ENCODE measurements around the gene OR2G3.

Gene OR2G3

DNA sequence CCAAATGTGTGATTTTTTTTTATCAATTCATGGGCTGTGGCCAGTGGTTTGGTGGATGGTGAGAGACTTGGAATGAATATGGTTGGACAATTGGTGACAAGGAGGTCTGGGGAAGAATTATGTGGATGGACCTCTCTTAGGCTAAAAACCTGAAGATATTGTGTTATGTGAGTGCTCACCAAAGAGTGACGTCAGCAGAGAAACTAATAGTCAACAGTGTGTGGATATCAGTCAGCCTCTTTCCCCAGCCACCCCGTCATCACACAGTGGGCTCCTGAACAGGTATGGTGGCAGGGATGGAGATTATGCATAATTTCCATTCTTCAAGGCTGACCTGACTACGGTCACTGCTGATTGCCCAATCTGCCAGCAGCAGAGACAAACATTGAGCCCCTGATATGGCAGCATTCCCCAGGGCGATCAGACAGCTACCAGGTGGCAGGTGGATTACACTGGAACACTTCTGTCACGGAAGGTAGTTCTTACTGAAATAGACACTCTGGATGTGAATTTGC lies 26.4 kb upstream of the OR2G3 start:
- TF ChIP-seq CTCF (IDR thresholded peaks at IDR 0.05; ENCODE audit: low read depth, low read length) = no peak

DNA sequence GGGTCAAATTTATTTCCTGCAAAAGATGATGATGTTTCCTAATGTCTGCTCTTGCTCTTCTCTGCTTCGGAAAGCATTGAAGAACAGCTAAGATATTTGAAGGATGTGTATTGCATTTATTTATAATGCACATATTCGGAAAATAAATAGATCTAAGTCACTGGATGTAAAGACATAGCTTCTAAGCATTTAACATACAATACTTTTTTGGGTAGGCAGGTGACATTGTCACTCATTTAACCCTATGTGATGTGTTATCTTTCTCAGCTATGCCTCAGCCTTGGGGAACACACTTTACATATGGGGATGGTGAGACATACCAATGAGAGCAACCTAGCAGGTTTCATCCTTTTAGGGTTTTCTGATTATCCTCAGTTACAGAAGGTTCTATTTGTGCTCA lies 17.3 kb upstream of the OR2G3 start, which contains the start of gene OR2G2:
OR2G2 (plus strand) TSS at position 301 of the 400 bp plus-strand sequence; CDS start at position 301, 0 bp downstream.
- no peak within 1 kb of the TSS for H3K4me3 ChIP-seq (ENCODE audit: low read depth, low read length)
- no peak for TF ChIP-seq CTCF (IDR thresholded peaks at IDR 0.05; ENCODE audit: low read depth, low read length)

More for the DNA sequence above, 26.4 kb upstream of the OR2G3 start:
- no peak overlapping the region for H3K4me3 ChIP-seq (ENCODE audit: low read depth, low read length)

DNA sequence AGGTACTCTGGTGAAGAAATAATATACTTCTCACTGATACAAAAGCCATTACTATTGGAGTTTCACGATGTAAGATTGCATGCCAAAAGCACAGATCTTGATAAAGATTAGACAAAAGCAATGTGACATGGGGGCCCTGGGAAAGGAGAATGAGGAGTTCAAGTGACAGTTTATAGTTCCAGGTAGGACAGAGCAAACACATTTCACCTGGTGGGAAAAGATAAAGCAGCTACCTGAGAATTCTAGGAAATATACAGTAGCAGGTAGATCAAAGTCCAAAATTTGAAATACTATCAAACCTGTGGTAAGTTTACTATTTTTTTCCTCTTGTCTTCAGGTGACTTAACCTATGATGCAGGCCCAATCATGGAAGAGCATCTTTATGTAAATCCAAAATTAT lies 8.0 kb downstream of the OR2G3 start:
- no peak overlapping the region for H3K4me3 ChIP-seq (ENCODE audit: low read depth, low read length)
- TF ChIP-seq CTCF (IDR thresholded peaks at IDR 0.05; ENCODE audit: low read depth, low read length) = no peak

DNA sequence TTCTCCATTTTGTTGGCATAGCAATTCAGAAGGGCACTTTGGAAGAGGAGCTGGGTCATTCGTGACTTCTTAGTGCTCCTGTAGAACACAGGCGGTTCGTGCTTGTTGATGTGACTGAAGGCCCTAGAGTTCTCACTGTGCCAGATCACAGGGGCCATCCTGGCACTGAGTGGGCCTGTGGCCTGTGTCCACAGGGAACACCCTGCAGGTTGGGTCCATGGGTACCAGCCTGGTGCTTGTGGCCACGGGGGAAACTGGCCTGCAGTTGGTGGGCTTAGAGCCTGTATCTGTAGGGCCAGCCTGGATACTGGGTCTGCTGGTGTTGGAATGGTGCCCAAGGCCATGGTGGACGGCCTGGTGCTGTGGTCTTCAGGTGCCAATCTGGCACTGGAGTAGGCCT lies 9.2 kb downstream of the OR2G3 start:
- no peak for TF ChIP-seq CTCF (IDR thresholded peaks at IDR 0.05; ENCODE audit: low read depth, low read length)
- H3K4me3 ChIP-seq (ENCODE audit: low read depth, low read length) = no peak overlapping the region

- H3K4me3 ChIP-seq (ENCODE audit: low read depth, low read length) = no peak overlapping the region
- TF ChIP-seq CTCF (IDR thresholded peaks at IDR 0.05; ENCODE audit: low read depth, low read length) = no peak
Measured at GRCh38 chr1:247627951-247628350, 22.6 kb downstream of the OR2G3 start.

- TF ChIP-seq CTCF (IDR thresholded peaks at IDR 0.05; ENCODE audit: low read depth, low read length) = no peak
- H3K4me3 ChIP-seq (ENCODE audit: low read depth, low read length) = no peak overlapping the region
Measured at GRCh38 chr1:247638011-247638410, 32.6 kb downstream of the OR2G3 start.

DNA sequence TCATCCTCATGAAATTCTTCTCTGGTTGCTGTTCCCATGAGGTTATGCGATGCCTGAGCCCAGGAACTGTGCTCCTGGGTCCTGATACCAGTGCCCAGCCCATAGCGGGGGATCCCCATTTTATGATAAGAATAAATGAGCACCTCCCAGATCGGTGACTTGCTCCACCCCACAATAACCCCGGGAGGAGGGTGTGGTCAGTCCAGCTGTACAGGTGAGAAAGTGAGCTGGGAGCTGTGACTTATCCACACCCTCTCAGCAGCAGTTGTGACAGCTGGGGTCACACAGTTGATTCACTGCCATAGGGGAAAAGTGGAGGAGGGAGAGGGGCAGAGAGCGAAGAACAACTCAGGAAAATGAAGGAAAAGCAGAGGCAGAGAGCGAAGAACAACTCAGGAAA lies 33.4 kb downstream of the OR2G3 start:
- no peak overlapping the region for H3K4me3 ChIP-seq (ENCODE audit: low read depth, low read length)
- no peak for TF ChIP-seq CTCF (IDR thresholded peaks at IDR 0.05; ENCODE audit: low read depth, low read length)
